HG02885 (cell line): ENCODE measurements around the gene SLC29A2.
"Not testable (repeated sequence)": the region's sequence is repeated elsewhere in the genome, so short reads cannot be mapped to it uniquely, and the experiment has no call there.

Source experiments
- ATAC-seq: cut with Tn5 transposase; IDR thresholded peaks from one replicate; pipeline ENCODE4 v1.9.1; 2021; ENCODE audit warnings: mild to moderate bottlenecking; ENCODE audit not compliant: unreplicated experiment, poor library complexity

SLC29A2 gene

GRCh38 chr11:66386171-66387069 lies 14.9 kb upstream of the SLC29A2 start:
- no peak for ATAC-seq

- not testable (repeated sequence) for ATAC-seq
These were observed 12.8 kb upstream of the SLC29A2 start for GRCh38 chr11:66384316-66384715.

- not testable (repeated sequence) for ATAC-seq
These were observed 8.7 kb upstream of the SLC29A2 start for GRCh38 chr11:66380264-66380663.

- not testable (repeated sequence) for ATAC-seq
These were observed 2.2 kb upstream of the SLC29A2 start for GRCh38 chr11:66373690-66374287.

- ATAC-seq, result no peak
These were observed 1.7 kb upstream of the SLC29A2 start for GRCh38 chr11:66373265-66373664.

- no peak for ATAC-seq
These were observed 2.3 kb downstream of the SLC29A2 start for GRCh38 chr11:66369073-66369894.

- no peak for ATAC-seq
These were observed 3.1 kb downstream of the SLC29A2 start for GRCh38 chr11:66368484-66368883.

GRCh38 chr11:66367561-66368312 lies 3.8 kb downstream of the SLC29A2 start:
- no peak for ATAC-seq

GRCh38 chr11:66366844-66367477 lies 4.6 kb downstream of the SLC29A2 start:
- ATAC-seq, result no peak

GRCh38 chr11:66365711-66366619 lies 5.6 kb downstream of the SLC29A2 start:
- no peak for ATAC-seq

- no peak for ATAC-seq
These were observed 6.4 kb downstream of the SLC29A2 start for GRCh38 chr11:66365166-66365565.

- no peak for ATAC-seq
These were observed 7.6 kb downstream of the SLC29A2 start for GRCh38 chr11:66363805-66364535.

- no peak for ATAC-seq
These were observed 8.4 kb downstream of the SLC29A2 start for GRCh38 chr11:66363187-66363601.

GRCh38 chr11:66362481-66363147 lies 8.9 kb downstream of the SLC29A2 start:
- ATAC-seq, result no peak

- ATAC-seq, result no peak
These were observed 10.0 kb downstream of the SLC29A2 start for GRCh38 chr11:66361502-66361941.

GRCh38 chr11:66360406-66361073 lies 11.0 kb downstream of the SLC29A2 start:
- ATAC-seq, result no peak

- ATAC-seq, result no peak
These were observed 11.9 kb downstream of the SLC29A2 start for GRCh38 chr11:66359662-66360087.
